SW480 (cell line): ENCODE results near the gene DHRS4L2.
A peak's percentile ranks its signal among the peaks of the same experiment; 100 is the strongest.
"Not testable (repeated sequence)": the region's sequence is repeated elsewhere in the genome, so short reads cannot be mapped to it uniquely, and the experiment has no call there.

Experiments
- DNase-seq: peaks from one replicate; pipeline ENCODE4 v3.0.0-alpha.2; 2016; ENCODE audit warnings: low spot score

DHRS4L2 gene

DNA sequence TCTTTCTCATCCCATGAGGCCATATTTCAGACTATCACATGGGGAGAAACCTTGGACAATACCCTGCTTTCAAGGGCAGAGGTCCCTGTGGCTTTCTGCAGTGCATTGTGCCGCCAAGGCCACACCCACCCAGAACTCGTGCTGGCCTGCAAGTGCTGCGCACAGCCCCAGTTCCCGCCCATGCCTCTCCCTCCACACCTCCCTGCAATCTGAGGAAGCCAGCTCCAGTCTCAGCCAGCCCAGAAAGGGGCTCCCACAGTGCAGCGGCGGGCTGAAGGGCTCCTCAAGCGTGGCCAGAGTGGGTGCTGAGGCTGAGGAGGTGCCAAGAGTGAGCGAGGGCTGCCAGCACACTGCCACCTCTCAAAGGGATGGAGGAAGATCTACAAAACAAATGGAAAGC lies 15.6 kb upstream of the DHRS4L2 start:
- DNase-seq, result peak; percentile 8

DNA sequence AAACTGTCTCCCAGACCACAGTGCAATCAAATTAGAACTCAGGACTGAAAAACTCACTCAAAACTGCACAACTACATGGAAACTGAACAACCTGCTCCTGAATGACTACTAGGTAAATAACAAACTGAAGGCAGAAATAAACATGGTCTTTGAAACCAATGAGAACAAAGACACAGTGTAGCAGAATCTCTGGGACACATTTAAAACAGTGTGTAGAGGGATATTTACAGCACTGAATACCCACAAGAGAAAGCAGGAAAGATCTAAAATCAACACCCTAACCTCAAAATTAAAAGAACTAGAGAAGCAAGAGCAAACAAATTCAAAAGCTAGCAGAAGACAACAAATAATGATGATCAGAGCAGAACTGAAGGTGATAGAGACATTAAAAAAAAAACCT lies 14.7 kb upstream of the DHRS4L2 start:
- not testable (repeated sequence) for DNase-seq

DNA sequence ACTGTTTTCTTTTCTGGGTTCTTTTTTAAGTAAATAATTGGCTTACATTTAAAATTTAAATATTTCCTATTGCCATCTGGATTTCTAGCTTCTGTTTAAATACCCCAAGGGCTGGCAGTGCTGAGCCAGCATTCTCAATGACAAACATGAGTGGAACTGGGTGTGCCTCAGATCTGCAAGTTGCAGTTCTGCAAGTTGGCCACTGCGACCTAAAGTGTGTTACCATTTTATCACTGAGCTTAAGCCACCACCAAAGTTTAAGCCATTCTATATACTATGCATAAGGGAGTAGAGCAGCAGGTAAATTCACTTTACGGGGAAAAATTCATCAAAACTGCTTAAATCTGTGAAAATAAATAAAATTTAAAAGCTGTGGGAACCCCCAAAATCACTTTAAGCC lies 11.5 kb upstream of the DHRS4L2 start:
- DNase-seq, result peak; percentile 8

DNA sequence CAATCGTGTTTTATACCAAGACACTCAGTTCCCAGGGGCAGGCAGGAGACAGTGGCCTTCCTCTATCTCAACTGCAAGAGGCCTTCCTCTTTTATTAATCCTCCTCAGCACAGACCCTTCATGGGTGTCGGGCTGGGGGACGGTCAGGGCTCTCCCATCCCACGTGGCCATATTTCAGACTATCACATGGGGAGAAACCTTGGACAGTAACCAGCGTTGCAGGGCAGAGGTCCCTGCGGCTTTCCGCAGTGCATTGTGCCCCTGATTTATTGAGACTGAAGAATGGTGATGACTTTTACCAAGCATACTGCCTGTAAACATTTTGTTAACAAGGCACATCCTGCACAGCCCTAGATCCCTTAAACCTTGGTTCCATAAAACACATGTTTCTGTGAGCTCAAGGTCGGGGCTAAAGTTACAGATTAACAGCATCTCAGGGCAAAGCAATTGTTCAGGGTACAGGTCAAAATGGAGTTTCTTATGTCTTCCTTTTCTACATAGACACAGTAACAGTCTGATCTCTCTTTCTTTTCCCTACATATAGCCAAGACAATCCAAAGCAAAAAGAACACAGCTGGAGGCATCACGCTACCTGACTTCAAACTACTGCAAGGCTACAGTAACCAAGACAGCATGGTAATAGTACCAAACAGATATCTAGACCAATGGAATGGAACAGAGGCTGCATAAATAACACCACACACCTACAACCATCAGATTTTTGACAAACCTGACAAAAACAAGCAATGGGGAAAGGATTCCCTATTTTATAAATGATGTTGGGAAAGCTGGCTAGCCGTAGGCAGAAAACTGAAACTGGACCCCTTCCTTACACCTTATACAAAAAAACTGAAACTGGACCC lies 6.5 kb upstream of the DHRS4L2 start:
- DNase-seq, result not testable (repeated sequence)

DNA sequence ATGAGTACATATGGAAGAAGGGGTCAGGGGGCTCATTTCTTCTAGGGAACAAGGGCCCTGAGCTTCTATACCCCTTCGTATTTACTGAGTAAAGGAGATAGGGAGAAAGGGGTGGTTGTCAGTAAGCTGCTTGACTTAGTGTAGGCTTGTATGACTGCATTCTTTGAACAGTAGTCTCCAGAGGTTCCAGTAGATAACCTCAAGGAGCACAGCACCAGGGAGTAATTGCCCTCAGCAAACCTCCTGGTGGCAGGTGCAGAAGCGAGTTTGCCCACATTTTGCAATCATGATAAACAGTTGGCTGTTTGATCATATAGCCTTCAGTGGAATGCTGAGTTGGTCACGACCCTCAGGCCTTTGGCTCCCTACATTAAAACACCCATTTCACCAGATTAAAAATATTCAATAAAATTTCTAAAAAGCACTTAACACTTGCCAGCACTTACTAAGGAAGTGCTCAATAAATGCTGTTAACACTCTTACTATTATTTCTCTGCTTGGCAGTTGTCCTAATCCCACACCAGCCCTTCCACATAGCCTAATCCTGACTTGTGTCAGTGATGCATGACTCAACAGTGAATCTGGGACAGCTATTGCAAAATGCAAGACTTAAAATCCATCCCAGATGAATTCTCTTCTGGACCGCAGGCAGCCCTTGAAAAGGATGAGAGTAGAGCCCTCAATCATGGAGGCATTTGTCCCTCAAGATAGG lies 3.7 kb upstream of the DHRS4L2 start:
- no peak for DNase-seq

DNA sequence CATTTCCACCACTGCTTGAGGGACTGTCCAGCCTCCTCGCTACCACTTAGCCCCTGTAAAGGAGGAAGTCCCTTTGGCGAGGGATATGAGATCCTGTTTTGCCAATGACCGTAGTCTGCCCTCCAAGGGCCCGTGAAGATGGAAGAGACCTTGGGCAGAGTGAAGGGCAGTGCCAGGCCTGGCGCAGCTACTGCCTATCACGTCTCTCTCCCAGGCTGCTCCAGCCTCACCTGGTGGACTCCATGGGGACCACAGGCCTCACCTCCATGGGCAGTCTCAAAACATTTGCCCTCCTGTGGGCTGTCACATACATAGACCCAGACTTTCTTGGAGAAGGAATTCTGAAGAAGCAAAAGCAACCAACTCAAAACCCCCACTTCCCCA lies 514 bp upstream of the DHRS4L2 start:
- DNase-seq, result not testable (repeated sequence)

DNA sequence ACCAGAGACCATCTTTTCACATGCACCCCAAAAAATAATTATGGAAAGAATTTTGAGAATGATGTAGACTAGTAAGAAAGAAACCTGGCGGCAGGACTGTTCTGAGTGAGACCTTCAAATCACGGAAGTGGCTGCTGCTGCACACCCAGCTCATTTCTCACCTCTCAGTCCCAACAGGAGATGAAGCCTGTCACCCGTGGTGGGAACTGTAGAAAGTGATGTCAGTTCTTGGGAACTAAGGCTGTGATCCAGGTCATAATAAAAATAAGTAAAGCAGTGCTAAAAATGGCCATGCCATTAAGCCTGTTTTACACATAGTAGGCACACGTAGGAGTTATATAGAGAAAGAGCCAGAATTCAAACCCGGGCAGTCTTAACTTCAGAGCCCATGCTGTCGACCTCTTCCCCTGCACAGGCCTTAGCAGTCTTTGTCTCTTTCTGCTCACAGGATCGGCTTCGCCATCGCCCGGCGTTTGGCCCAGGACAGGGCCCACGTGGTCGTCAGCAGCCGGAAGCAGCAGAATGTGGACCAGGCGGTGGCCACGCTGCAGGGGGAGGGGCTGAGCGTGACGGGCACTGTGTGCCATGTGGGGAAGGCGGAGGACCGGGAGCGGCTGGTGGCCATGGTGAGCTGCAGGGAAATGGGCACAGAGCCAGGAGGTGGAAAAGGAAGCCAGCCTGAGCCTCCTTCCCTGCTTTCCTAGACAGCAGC lies 1.2 kb downstream of the DHRS4L2 start:
- DNase-seq, result not testable (repeated sequence)

DNA sequence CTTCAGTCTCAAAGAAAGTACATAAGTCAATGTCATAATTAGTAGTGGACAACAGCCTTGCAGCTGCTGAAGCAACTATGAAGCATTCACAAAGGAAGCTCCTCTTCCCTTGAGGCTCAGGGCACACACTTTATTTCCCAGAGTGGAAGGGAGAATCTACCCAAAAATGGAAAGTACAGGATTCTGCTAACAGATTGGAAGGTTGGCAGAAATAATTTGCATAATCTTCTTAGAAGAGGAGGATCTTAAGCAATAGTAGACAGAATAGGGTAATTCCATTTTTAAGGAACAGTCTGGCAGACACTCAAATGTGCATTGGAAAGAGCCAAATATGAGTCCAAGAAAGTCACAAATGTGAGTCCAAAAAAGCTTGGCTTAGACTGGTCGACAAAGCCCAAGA lies 2.2 kb downstream of the DHRS4L2 start:
- not testable (repeated sequence) for DNase-seq

DNA sequence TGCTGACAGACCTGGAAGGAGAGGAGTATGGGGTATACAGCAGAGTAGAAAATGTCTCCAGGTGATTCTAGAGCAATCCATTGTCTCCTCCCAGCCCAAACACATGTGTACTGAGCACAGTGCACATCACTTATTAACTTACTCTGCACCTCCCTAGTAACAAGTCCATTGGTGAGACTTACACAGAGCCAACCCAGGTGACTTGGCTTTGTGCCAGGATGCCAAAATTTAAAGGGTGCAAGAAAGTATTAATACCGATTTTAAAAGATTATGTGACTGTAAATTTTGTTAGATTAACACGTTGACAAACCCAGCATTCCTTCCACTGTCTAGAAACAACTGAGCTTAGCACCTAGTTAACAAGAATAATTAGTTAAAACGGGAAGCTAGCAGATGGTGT lies 4.3 kb downstream of the DHRS4L2 start:
- DNase-seq, result not testable (repeated sequence)

DNA sequence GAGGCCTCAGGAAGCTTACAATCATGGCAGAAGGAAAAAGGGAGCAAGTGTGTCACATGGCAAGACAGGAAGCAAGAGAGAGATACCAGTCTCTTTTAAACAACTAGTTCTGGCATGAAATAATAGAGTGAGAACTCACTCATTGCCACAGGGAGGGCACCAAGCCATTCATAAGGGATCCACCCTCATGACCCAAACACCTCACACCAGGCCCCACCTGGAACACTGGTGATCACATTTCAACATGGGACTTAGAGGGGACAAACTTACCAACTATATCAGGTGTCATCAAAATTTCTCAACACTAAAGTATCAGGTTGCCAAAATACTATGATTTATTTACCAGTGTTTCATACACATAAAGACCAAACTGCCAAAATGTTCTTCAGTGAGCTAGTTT lies 7.3 kb downstream of the DHRS4L2 start:
- not testable (repeated sequence) for DNase-seq

DNA sequence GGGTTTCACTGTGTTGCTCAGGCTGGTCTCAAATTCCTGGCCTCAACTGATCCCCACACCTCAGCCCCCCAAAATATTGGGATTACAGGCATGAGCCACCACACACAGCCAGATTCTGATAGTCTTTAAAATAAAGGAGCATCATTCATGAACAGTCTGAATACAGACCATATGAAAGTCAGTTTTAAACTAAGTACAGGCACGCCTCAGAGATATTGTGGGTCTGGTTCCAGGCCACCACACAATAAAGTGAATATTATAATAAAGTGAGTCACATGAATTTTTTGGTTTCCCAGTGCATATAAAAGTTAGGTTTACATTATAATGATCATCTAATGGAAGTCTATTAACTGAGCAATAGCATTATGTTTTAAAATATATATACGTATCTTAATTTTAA lies 8.1 kb downstream of the DHRS4L2 start:
- DNase-seq, result not testable (repeated sequence)

DNA sequence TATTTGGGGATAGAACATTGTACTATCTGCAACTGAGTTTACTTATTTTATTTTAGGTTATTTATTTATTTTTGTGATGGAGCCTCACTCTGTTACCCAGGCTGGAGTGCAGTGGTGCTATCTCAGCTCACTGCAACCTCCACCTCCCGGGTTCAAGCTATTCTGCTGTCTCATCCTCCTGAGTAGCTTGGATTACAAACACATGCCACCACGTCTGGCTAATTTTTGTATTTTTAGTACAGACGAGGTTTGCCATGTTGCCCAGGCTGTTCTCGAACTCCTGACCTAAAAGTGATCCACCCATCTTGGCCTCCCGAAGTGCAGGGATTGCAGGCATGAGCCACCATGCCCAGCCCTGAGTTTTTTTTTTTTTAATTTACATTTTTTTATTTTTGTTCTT lies 10.9 kb downstream of the DHRS4L2 start:
- DNase-seq, result not testable (repeated sequence)

DNA sequence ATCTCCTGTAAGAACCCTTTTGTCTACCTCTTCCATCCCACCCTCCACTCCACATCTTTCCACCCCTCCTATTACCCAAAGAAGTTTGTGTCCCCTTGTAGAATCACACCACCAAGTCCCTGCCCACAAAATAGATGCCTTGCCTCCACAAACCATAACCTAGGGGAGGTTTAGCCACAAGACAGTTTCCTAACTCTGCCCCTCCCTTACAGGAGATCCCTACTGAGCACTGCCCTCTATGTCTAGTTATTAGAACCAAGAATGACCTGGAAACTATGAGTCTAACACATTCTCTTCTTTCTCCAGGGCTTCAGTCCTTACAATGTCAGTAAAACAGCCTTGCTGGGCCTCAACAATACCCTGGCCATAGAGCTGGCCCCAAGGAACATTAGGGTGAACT lies 12.3 kb downstream of the DHRS4L2 start:
- not testable (repeated sequence) for DNase-seq

DNA sequence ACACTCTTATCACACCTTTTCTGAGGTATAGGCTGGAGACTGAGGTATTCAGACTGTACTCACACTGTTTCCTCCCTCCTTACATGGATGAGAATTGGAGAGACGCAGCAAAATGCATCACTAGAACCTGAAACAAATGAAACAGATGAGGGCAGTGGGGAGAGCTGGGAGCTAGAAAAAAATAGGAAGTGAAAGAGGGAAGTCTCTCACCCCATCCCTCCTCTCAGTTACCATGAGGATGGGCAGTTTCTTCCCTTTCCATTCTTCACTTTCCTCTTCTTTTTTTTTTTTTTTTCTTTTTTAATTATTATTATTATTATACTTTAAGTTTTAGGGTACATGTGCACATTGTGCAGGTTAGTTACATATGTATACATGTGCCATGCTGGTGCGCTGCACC lies 12.9 kb downstream of the DHRS4L2 start:
- DNase-seq, result not testable (repeated sequence)

DNA sequence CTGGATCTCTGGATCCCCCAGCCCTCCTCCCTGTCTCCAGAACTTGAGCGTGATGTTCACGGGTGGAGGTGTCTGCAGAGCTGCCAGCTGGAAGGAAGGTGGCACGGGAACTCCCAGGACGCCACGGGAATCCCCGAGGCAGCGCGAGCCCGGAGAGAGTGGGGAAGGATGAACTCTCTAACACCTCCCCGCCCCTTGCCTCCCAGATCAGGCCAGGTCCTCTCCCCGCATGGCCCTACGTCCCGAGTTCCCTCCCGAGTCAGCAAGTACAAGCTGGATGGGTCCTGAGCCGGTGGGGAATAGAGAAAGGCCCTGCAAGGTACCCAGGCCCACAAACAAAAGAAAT lies 17.7 kb downstream of the DHRS4L2 start:
- not testable (repeated sequence) for DNase-seq

DNA sequence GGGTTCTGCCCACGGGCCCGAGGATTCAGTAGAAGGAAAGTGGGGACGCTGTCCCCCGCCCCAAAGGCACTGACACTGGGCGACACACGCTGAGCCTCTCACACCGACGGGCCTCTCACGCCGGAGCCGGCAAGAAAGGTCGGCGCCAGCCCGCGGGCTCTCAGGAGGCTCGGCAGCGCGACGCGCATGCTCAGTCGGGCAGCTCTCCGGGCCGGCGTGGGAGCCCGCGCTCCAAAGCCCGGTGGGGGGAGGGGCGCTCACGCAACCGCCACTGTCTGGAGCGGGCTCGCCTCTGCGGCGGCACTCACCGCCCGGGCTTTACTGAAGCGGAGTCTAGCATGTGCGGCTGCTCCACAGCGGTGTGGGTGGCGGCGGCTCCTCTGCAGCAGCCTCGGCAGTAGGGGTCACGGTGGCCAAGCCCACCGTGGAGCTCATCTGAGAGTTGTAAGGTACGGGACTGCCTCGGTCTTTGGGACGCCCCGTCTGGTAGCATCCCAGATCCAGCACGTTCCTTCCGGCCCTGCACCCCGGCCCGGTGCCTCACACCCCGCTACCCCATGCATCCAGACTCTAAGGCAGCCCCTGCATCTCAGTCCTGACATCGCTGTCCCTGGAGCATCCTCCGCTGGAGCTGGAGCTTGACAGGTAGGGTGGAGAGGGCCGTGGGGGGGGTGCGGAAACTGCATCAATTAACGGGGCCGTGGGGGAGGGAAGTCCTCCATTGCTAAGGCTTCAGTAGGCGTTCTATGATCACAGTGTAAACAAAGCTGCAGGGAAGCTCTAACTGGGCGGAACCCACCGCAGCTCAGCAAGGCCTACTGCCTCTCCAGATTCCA lies 18.3 kb downstream of the DHRS4L2 start:
- DNase-seq, result not testable (repeated sequence)

DNA sequence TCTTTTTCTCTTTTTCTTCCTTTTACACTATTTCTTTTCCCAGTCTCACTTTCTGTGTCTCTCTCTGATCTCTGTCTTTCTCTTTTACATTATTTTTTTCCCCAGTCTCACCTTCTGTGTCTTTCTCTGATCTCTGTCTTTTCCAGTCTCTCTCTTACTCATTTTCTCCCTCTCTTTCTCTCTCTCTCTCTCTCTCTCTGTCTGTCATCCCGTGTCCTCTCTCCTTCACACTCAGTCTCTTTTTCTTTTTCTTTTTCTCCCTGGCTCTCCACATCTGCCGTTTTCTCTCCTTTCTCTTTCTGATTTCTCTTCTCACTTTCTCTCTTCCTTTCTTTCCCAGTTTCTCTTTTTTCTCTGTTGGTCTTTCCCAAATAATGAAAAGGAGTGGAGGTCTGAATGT lies 22.3 kb downstream of the DHRS4L2 start:
- no peak for DNase-seq

DNA sequence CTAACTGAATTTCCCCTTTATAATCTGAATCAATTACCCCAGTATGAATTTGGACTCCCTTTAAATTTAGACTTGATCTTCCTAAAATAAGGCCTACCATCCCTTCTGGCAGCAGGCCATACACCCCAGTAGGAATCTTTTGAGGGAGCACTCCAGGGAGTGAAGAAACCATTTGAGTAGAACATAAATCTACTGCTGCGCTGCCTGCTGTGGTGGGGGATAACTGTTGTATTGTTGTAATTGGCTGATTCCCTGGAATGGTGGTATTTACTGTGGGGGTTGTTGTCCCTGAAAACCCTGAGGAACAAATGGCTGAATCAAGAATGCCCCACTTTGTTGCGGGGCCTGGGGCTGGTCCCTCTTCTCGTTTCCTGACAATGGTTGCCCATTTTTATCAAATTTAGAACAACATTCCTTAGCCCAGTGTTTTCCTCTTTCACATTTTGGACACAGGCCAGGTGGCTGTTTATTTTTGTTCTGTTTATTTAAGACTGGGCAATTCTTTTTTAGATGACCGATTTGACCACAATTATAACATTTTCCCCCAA lies 24.1 kb downstream of the DHRS4L2 start:
- not testable (repeated sequence) for DNase-seq

DNA sequence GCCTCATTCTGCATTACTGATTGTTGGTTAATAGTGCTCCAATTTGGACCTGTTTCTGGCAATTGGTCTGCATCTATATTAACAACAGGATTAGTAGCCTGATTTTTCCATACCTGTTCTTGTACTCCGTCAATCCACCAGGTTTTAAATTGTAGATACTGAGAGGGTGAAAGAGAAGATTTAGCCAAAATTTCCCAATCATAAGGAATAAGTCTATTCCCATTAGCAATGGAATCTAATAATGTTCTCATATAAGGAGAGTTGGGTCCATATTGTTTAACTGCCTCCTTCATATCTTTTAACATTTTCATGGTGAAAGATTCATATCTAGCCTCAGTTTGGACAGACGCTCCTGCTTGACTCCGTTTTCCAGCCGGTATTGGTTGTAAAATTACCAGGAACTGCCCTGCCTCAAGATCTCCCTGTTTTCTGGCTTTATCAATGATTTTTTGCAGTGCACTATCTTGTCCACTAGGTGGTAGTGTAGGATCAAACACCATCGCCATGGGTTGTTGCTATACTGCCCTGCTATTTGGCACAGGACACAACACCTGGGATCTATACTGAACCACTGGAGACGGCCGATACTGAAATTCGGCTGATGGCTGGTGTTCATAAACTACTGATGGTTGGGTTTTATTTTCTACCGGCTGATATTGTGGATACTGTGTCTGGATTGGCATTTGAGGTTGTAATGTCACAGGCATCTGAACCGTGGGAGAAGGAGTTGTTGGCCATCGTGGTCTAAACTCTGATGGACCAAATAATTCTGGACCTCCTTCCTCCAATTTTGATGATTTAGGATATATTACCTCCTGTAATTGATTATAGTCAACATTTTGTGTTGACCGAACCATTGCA lies 25.2 kb downstream of the DHRS4L2 start:
- DNase-seq, result peak; percentile 72

DNA sequence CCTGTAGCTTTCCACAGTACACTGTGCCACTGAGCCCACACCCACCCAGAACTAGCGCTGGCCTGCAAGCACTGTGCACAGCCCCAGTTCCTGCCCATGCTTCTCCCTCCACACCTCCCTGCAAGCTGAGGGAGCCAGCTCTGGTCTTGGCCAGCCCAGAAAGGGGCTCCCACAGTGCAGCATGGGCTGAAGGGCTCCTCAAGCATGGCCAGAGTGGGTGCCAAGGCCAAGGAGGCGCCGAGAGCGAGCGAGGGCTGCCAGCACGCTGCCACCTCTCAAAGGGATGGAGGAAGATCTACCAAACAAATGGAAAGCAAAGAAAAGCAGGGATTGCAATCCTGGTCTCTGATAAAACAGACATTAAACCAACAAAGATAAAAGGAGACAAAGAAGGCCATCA lies 27.0 kb downstream of the DHRS4L2 start:
- not testable (repeated sequence) for DNase-seq

DNA sequence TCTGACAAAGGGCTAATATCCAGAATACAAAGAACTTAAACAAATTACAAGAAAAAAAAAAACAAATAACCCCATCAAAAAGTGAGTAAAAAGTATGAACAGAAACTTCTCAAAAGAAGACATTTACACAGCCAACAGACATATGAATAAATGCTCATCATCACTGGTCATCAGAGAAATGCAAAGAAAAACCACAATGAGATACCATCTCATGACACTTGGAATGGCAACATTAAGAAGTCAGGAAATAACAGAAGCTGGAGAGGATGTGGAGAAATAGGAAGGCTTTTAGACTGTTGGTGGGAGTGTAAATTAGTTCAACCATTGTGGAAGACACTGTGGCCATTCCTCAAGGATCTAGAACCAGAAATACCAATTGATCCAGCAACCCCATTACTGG lies 30.2 kb downstream of the DHRS4L2 start:
- not testable (repeated sequence) for DNase-seq
